Measurements from ENCODE around the gene DUT.
"Not testable (repeated sequence)": the region's sequence is repeated elsewhere in the genome, so short reads cannot be mapped to it uniquely, and the experiment has no call there.

Gene DUT
- total RNA-seq = 53.6 to 67.9 reads per million in 2 donors

GRCh38 chr15:48330855-48331795 is at the start of gene DUT:
Gene DUT (plus strand): TSS chr15:48331429. CDS start chr15:48331516, 87 bp downstream.
- peak; percentile 59 to 92 (median 76) for DNase-seq

GRCh38 chr15:48281674-48282073 is 49.6 kb upstream of the DUT start:
- no peak for DNase-seq

DNA sequence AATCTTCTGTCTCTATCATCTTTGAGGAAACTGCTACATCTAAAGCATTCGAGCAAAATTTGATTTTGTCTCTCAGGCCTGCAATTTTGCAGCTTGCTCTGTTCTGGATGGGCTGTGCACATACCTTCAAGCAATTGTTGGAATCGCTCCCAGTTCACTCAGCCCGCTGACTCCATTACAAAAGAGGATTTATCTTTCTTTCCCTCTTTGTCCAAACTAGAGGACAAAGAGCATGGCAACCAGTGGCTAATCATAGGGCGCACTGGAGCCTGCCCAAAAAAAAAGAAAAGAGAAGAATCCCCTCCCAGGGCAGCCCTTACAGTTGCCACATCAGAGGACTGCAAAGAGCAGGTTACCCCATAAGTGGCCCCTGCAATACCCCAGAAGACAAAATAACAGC is 49.0 kb upstream of the DUT start:
- DNase-seq = no peak

DNA sequence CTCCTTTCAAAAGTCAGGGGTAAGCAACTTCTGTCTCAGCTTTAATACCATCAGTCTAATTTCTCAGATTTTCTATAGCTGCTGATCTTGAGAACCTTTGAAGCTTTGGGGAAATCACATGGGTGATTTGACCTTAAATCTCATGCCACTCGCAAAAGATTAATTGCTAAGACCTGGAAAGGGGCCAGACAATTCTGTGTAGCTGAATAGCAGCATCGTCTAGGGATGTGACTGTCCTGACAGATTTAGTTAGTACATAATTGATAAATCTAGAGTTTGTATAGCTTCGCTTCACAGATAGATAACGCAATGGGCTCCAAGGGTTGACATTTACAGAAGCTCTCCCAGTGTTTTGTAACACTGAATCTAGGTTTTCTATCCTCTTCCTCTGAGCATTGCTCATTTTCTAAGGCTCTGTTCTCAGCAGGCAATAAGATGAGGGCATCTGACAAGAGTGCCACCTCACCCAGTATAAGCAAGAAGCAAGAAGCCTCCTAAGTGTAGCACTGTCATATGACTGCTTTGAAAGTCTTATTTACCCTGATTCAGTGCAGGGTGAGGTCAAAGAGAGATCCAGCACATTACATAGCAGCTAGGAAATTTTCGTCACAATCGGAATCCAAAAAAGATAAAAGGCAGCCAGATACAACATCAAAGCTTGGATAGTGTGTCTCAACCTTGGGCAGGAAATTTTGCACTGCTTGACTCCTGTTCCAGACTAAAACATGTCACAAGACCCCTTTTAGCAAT is 47.7 kb upstream of the DUT start:
- DNase-seq = no peak

- peak in 2 of 5 experiments; percentile 1 to 65 for DNase-seq
These were observed 45.7 kb upstream of the DUT start for GRCh38 chr15:48285329-48286214.

DNA sequence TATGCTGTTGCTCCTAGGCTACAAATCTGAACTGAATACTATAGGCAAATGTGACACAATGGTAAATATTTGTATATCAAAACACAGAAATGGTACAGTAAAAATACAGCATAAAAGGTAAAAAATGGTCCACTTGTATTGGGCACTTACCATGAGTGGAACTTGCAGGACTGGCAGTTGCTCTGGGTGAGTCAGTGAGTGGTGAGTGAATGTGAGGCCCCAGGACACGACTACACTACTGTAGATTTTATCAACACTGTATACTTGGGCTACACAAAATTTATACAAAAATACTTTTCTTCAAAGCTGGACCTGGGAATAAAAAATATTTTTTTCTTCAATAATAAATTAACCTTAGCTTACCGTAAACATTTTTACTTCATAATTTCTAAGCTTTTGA is 41.6 kb upstream of the DUT start:
- no peak for DNase-seq

DNA sequence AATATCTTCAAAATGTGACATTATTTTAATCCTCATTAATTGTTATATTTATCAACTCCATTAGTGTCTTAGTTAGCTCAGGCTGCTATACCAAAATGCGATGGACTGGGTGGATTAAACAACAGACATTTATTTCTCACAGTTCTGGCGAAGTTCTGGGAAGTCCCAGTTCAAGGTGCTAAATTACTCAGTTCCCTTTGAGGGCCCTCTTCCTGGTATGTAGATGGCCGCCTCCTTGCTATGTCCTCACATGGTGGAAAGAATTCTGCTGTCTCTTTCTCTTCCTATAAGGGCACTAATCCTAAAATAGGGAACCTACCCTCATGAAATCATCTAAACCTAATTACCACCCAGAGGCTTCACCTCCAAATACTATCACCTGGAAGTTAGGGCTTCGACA is 38.8 kb upstream of the DUT start:
- no peak for DNase-seq

DNA sequence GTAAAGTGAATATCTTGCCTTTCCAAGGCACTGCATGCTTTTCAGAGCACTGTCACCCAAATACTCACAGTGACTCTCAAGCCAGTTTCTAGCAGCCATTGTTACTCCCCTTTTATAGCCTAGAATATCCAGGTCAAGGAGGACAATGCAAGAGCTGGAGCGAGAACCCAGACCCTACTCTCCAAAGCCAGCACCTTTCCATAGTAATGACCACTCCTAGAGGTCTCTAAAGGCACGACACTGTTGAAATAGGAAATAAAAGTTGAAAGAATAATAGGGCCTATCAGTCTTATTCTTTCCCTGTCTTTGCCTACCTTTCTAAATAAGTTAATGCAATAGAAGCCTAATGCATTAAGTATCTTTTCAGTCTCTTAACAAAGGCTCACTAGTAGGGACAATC is 33.6 kb upstream of the DUT start:
- DNase-seq = no peak

DNA sequence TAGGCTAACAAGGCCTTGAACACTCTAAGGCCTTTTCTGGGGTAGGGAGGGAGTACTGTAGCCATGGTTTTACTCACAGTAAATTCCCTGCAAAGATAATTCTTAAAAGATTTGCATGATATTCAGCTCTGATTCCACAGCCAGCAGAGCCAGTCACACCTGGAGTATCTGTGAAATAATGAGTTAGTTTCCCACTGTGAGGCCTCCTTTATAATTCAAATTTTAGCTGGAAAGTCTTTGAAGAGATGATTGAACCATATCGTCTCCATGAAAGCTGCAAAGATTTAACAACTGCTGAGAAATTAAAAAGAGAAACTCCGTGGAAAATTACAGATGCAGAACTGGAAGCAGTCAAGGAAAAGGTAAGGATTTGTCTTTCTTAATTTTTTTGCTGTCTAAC is 32.3 kb upstream of the DUT start:
- no peak for DNase-seq

- no peak for DNase-seq
These were observed 31.2 kb upstream of the DUT start for GRCh38 chr15:48300038-48300437.

DNA sequence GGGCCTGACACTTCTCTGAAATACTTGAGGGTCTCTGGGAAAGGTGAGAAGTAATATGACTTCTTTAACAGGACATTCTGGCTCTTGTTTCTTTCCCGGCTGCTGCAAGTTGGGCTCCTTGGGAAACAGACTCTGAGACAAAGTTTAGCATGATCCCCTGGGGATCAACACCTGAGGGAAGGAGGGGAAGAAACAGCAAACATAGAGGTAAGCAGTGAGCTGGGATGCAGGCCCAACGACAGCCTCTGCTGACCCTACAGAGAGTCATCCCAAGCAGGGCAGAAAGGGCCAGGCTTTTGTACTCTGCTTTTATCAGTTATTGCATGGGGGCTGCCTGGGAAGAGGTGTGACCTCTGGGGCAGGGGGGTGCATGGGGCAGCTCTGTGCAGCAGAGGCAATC is 26.8 kb upstream of the DUT start:
- no peak for DNase-seq

DNA sequence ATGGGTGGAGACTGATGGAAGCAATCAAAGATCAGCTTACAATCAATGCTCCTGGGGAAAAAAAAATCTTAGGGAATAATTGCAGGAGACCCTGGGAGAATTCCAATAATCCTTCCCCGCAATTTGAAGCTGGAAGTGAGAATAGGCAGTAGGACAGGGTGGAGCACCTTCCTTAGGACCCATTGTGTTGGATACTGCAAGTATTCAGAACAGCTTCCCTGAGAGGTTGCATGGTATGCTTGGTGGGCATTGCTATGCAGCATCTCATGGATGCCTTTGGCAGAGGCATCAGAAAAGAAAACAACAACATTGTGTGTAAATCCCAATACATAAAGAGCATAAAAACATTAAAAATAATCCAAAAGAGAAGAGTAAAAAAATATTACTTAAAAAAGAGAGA is 24.6 kb upstream of the DUT start:
- DNase-seq = no peak

DNA sequence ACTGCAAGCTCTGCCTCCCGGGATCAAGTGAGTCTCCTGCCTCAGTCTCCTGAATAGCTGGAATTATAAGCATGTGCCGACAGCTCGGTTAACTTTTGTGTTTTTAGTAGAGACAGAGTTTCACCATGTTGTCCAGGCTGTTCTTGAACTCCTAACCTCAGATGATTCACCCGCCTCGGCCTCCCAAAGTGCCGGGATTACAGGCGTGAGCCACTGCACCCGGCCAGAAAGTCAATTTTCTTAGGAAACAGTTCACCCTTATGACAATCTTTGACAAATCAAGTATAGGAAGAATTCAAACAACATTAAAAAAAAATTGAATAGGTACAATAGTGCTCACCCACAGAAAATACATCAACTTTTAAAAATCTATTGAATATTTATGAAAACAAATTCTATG is 23.6 kb upstream of the DUT start:
- DNase-seq = no peak

DNA sequence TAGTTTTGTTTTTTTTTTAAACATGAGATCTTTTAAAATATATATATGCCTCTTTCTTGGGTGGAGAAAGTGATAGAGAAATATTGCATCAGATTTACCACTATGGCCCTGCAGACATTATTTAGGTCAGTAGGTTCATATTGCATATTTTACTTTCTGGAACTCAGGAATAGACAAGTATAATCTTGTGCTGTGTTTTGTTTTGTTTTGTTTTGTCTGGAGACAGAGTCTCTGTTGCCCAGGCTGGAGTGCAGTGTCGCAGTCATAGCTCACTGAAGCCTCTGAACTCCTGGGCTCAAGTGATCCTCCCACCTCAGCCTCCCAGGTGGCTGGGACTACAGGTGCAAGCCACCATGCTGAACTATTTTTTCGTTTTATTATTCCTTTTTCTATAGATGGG is 21.5 kb upstream of the DUT start:
- DNase-seq = no peak

GRCh38 chr15:48313216-48313615 is 18.0 kb upstream of the DUT start:
- no peak for DNase-seq

DNA sequence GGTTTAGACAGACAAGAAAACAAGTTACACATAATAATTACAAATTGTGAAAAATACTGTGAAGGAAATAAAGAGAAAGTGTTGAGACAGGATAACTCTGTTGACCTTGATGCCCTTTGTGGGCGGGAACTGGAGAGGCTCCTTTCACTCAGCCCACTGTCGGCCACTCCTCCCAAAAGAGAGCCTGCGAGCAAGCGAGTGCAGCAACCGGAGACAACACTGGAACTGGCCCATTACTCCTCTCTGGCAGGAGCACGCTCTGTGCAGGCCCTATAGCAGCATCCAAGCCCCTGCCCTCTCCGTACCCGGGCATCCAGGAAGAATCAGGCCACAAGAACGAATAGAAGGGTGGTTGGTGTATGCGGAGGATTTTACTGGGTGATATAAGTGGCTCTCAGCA is 16.2 kb upstream of the DUT start:
- no peak for DNase-seq

GRCh38 chr15:48317221-48317620 is 14.0 kb upstream of the DUT start:
- no peak for DNase-seq

DNA sequence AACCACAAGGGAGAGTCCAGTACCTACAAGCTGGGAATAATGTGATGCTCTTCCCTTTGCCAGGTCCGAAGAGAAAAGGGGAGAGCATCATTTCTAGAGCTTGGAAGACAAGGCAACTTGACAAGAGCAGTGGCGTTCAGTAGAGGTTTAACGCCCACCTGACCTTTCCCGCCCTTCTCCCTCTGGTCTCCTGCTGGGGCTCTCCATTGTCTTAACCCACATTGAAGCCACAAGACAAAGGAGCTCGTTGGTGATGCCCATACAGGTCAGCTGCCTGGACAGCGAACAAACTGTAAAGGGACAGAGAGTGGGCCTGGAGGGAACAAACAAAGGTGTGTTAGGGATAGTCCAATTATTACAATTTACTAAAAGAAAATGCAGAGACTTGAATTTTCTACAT is 13.1 kb upstream of the DUT start:
- DNase-seq = no peak

DNA sequence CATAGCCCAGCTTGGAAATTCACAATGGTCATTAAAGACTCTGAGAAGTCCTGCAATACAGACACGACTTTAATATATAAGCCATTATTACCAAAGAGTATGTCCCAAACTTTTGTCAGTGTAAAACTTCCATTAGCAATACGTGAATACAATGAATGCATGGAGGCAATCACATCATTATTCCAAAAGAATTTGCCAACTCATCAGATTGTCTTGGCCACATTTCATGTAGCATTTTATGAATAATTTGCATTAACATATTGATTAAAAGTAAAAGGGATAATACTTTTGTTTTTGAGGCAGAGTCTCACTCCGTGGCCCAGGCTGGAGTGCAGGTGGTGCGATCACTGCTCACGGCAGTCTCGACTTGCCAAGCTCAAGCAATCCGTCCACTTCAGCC is 7.9 kb upstream of the DUT start:
- DNase-seq = no peak

DNA sequence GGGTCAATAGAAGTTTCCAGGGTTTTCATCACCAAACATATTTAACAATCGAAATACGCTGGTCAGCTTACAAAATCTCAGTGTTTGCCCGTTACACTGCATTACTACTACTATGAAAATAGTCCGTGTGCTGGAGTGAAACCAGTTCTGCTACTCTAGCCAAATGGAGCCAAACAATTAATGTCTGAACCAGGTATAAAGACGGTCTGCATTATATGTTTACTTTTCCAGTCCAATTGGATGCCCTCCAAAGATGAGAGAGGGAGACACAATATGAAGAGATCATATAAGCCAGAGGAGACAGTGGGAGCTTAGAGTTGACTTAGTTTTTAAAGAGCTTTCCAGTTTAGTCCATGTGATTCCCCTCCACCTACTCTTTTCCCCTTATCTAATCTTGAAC is 6.3 kb upstream of the DUT start:
- DNase-seq = no peak

DNA sequence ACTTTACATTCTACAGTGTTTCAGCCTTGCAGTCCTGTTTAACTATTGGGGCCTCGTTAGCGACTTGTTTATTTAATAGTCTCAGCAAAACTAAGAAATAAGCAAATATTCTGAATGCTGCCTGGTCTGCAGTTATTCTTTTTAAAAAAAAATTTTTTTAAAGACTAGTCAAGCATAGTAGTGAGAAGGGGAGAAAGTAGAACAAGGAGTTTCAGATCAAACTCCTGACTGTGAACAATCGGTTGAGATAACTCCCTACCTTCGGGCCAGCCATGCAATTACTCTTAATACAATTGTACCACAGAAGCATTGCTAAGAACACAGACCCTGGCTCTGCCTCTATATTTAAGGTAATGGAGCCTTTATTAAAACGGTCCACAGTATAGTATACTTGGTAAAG is 5.8 kb upstream of the DUT start:
- DNase-seq = no peak

DNA sequence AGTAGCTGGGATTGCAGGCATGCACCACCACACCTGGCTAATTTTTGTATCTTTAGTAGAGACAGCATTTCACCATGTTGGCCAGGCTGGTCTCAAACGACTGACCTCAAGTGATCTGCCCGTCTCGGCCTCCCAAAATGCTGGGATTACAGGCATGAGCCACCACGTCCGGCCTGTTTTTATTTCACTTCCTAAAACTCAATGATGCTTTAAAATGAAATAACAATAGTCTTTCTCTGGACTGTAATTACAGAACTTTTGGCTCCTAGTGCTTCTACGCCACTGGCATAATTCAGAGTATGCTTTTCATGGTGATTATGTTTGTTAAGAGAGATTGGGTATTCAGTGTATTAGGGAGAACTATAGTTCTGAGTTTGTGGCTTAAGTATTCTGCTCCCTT is 5.0 kb upstream of the DUT start:
- not testable (repeated sequence) for DNase-seq
